Colonic mucosa (tissue), 4 donors: Measurements from ENCODE around the gene PSMB2. TPM values are rescaled to one million over a fixed set of nuclear protein-coding genes. Genes with fewer than 3 reads are reported as not detected.
A peak's percentile ranks its signal among the peaks of the same experiment; 100 is the strongest.
"Not testable (repeated sequence)": the region's sequence is repeated elsewhere in the genome, so short reads cannot be mapped to it uniquely, and the experiment has no call there.

Experiments used
- DNase-seq: peaks from one replicate; pipeline ENCODE4 v3.0.0-alpha.2; 2020
- H3K27ac ChIP-seq: fragments of 200-600 bp; one replicate; pipeline ENCODE4 v1.8.0; 2021
- H3K27me3 ChIP-seq: fragments of 200-600 bp; one replicate; pipeline ENCODE4 v1.8.0; 2021
- H3K36me3 ChIP-seq: fragments of 200-600 bp; one replicate; pipeline ENCODE4 v1.8.0; 2021
- H3K4me1 ChIP-seq: fragments of 200-600 bp; one replicate; pipeline ENCODE4 v1.8.0; 2021; ENCODE audit warnings: mild to moderate bottlenecking
- H3K4me3 ChIP-seq: fragments of 200-600 bp; one replicate; pipeline ENCODE4 v1.8.0; 2021
- H3K9ac ChIP-seq, 2 donors: one replicate each; pipeline ENCODE4 v1.7.0; 2013; ENCODE audit warnings: control low read depth in 2 of 2, low read depth in 2 of 2, low read length in 2 of 2
- H3K9me3 ChIP-seq: fragments of 200-600 bp; one replicate; pipeline ENCODE4 v1.8.0; 2021
- CTCF ChIP-seq: fragments of 200-600 bp; IDR thresholded peaks from one replicate; pipeline ENCODE4 v1.8.0; 2022; ENCODE audit warnings: antibody characterized with exemption, mild to moderate bottlenecking
- intact Hi-C: fragments of 100-400 bp; cut with DNase I; formaldehyde crosslinking; loops from one replicate; pipeline ENCODE4 v1.14.1; 2022
- total RNA-seq, 2 donors: library from RNA; stranded (reverse); fragmentation: NEBNext Ultra II Directional in 1 of 2; extraction: Animal tissue kit (Norgen Biotek cat#: 25700) in 1 of 2; gene quantifications; one replicate each; pipeline ENCODE4 v1.2.1, GENCODE V29; 2021
- donor health status: healthy.
- donor health status: DM: no; HTN: no; CAD: no.
- donor health status: DM: no; HTN: no; CAD: no.

The PSMB2 gene
- total RNA-seq, 2 donors from 2014 or later = 48.4 to 73.9 TPM

GRCh38 chr1:35580949-35581388 is 60.4 kb downstream of the PSMB2 start:
- intact Hi-C loops = no loop called here
- H3K36me3 ChIP-seq = no peaks in the 10 kb centered on the region

GRCh38 chr1:35577071-35577998 is 64.0 kb downstream of the PSMB2 start:
- Histone ChIP-seq H3K9ac (peak overlapping the region; percentile 58 to 73), H3K27me3 (peaks cover 23% of the 10 kb centered on the region)
- peak; percentile 52 for DNase-seq

More at GRCh38 chr1:35580949-35581388, 60.4 kb downstream of the PSMB2 start:
- no peak overlapping the region for H3K27ac ChIP-seq
- H3K4me1 ChIP-seq = peaks cover 7% of the 10 kb centered on the region
- no peak overlapping the region for H3K9ac ChIP-seq
- no peak for TF ChIP-seq CTCF
- no peaks in the 10 kb centered on the region for H3K27me3 ChIP-seq
- H3K9me3 ChIP-seq = no peaks in the 10 kb centered on the region
- DNase-seq = no peak
- H3K4me3 ChIP-seq = no peak overlapping the region

GRCh38 chr1:35576766-35577070 is 64.6 kb downstream of the PSMB2 start:
- H3K9me3 ChIP-seq, intact Hi-C loops, H3K27ac ChIP-seq, H3K9ac ChIP-seq, DNase-seq, H3K36me3 ChIP-seq: not testable (repeated sequence)
- Histone ChIP-seq H3K4me1 (peaks cover 14% of the 10 kb centered on the region), H3K4me3 (peak overlapping the region; percentile 50), H3K27me3 (peaks cover 28% of the 10 kb centered on the region)

More at GRCh38 chr1:35577071-35577998, 64.0 kb downstream of the PSMB2 start:
- Histone ChIP-seq H3K4me3 (peak overlapping the region; percentile 50), H3K36me3 (no peaks in the 10 kb centered on the region), H3K9me3 (no peaks in the 10 kb centered on the region), H3K4me1 (peaks cover 14% of the 10 kb centered on the region), H3K27ac (no peak overlapping the region)
- intact Hi-C loops = no loop called here
- TF ChIP-seq CTCF = no peak

- Histone ChIP-seq H3K4me1 (peaks cover 14% of the 10 kb centered on the region), H3K9ac (no peak overlapping the region), H3K27ac (no peak overlapping the region), H3K36me3 (no peaks in the 10 kb centered on the region), H3K9me3 (no peaks in the 10 kb centered on the region), H3K27me3 (peaks cover 28% of the 10 kb centered on the region), H3K4me3 (no peak overlapping the region)
- no peak for TF ChIP-seq CTCF
- DNase-seq = no peak
- intact Hi-C loops = no loop called here
Measured at GRCh38 chr1:35576061-35576765, 65.1 kb downstream of the PSMB2 start.

GRCh38 chr1:35575416-35575958 is 65.8 kb downstream of the PSMB2 start:
- intact Hi-C loops = no loop called here
- Histone ChIP-seq H3K4me1 (peaks cover 14% of the 10 kb centered on the region), H3K9ac (no peak overlapping the region), H3K36me3 (no peaks in the 10 kb centered on the region), H3K27me3 (peaks cover 28% of the 10 kb centered on the region), H3K4me3 (no peak overlapping the region), H3K9me3 (no peaks in the 10 kb centered on the region), H3K27ac (no peak overlapping the region)
- no peak for DNase-seq
- no peak for TF ChIP-seq CTCF
